Measurements from ENCODE around the gene MYO16.

DNA sequence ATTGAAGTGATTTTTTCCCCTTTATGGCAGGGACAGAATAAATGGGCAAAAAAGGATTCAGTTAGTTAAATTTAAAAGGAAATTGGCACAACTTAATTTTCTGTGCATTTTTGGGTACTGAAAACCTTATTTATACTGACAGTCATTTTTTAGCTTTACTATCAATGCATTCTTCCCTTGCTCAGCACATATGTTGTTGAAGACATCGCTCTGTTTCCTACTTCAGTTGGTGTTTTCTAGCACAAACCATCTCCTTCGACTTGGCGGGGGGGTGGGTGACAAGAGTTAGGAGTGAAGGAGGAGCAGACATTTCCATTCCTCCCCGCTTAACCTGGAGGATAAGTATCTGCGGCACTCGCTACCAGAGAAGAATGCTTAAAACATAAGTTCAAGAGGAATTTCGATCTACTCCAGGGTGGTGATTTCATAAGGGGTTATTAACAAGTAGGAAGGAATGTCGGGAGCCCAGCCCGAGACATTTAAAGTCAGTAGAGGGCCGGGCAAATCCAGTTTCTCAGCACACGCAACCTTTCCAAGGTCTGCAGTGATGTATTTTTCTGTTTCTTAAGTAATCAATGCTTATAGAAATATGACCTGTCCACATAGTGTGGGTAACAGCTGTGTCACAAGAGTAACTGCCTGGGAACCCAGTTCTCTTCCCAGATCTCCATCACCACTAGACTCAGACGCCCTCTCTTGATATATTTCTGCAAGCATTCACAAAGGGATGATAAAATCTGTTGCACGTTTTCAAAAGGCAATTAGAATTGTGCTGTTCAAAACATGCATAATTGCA is 525.8 kb downstream of the MYO16 start:
- TF ChIP-seq POLR2AphosphoS5 (IDR thresholded peaks at IDR 0.05; ENCODE audit: low read depth, low read length) (no peak), POLR2A (IDR thresholded peaks at IDR 0.05; ENCODE audit: low read depth, low read length) (no peak), SPI1 (IDR thresholded peaks at IDR 0.05; ENCODE audit: low read depth, low read length) (no peak)

Measured in GM12891 (cell line).